Activated T-cell treated with anti-CD3 and anti-CD28 coated beads for 4 hours (primary cell): ENCODE data around the gene PVALEF.
"Not testable (repeated sequence)": the region's sequence is repeated elsewhere in the genome, so short reads cannot be mapped to it uniquely, and the experiment has no call there.

Experiments used
- DNase-seq: peaks from one replicate; pipeline ENCODE4 v3.0.0-alpha.2; 2020

PVALEF gene

DNA sequence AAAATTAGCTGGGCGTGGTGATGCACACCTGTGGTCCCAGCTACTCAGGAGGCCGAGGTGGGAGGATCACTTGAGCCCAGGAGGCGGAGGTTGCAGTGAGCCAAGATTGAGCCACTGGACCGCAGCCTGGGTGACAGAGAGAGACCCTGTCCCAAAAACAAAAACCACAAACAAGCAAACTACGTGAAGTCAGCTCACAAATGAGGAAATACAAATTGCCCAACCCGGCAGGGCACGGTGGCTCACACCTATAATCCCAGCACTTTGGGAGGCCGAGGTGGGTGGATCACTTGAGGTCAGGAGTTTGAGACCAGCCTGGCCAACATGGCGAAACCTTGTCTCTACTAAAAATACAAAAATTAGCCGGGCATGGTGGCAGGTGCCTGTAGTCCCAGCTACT lies 19.1 kb upstream of the PVALEF start:
- DNase-seq, result not testable (repeated sequence)

DNA sequence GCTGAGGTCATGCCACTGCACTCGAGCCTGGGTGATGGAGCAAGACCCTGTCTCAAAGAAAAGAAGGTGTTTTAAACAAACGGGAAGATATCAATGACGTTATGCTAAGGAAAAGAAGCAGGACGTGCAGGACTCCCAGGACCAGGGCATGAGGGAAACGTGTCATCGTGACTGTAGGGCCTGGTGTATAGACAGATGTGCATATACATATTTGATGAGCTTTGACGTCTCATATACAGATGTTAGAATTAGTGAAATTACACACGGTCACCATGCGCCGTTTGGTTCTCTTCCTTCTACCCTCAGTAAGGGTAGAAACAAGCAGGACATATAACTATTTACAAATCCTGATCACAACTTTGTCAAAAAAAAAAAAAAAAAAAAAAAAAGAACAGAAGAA lies 17.6 kb upstream of the PVALEF start:
- DNase-seq, result no peak

DNA sequence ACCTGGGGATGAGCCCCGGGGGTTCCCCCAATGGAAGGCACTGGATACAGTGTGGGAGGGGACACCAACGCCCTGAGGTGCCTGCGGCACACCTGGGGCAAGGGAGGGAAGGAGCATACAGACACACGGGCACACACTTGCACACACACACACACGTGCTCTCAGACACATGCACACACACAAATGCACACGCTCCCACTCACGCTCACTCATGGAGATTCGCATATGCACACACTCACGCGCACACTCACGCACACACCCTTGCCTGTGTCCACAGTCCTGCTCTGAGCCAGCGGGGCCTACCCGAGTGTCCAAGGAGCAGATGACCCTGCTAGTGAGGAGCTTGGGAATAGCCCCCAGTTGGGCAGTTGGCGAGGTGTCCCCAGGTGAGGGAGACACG lies 16.7 kb upstream of the PVALEF start:
- DNase-seq, result no peak

DNA sequence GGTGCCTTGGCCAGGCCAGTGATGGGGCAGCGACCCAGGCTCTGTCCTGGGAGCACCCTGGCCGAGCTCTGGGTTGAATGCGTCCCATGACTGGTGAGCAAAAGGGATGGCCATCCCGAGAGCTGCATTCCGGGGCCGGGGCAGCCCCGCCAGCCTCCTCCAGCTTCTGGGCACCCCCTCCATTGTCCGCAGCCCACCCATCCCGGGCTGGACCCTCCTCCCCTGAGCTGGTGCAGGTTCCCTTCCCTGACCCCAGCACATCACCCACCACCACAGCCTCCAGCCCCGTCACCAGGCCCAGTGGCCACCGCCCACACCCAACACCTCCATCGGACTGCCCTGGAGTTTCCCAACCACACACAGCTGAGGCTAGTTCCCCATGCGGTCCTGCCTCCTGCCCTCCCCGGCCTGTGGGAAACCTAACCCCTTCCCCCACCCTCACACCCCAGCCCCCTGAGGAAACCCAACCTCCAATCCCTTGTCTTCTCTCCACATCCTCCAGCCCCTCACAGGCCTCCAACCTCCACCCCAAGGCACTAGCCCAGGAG lies 16.2 kb upstream of the PVALEF start:
- no peak for DNase-seq

DNA sequence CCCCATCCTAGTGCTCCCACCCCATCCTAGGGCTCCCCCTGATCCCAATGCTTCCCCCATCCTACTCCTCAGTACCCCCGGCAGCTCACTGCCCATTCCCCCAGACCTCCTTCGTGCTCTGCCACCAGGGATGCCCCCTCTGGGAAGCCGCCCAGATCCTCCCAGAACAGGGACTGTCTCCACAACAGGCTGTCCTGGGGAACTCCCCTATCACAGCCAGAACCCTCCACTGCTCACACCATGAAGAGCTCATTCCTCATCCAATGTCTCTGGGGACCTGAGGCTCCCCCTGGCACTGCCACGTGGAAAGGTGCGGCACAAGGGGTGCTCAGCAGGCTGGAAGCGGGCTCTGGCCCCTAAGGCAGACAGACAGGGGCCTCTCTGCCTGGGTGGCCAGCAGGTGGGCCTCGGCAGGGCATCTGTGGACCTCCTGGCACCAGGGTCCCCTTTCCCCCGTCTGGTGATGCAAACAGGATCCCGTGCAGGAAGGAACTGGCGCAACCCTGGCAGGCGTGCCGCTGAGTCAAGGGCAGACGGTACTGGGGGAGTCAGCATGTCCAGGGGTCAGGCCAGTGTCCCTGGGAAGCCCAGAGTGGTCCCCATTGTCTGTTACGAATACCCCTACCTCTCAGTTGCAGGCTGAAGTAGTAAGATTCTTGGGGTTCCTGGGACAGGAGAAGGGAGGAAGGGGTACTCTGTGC lies 14.8 kb upstream of the PVALEF start:
- no peak for DNase-seq

DNA sequence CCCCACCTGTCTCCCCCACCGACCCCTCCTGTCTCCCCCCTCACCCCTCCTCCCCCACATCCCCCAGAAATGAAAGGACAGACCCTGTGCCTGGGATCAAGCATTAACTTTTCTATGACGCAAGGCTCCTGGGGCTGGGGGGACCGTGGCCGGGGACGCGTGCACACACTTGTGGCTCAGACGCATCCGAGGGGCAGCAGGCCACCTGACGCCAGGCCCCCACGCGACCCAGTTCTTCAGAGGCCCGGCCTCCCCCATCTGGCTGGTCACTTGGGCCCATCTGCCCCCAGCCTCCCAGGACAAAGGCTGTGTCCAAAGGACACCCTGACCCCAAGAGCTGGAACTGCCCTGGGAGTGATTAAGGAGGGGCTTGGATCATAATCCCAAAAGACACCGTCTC lies 14.0 kb upstream of the PVALEF start:
- no peak for DNase-seq

DNA sequence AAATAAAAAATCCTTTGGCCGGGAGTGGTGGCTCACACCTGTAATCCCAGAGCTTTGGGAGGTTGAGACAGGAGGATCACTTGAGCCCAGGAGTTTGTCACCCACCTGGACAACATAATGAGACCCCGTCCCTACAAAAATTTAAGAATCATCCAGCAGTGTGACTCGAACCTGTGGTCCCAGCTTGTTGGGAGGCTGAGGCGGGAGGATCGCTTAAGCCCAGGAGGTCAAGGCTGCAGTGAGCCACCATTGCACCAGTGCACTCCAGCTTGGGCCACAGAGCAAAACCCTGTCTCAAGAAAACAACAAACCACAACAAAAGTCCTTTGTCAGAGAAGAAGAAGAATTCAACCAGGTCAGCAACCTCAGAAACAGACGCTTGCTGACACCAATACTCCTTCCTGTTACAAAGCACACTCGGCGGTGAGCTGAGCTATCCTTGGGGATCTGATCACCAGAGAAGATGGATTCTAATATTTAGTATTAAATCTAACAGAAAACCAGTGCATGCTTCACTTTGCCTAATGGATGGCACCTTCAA lies 12.9 kb upstream of the PVALEF start:
- DNase-seq, result no peak

DNA sequence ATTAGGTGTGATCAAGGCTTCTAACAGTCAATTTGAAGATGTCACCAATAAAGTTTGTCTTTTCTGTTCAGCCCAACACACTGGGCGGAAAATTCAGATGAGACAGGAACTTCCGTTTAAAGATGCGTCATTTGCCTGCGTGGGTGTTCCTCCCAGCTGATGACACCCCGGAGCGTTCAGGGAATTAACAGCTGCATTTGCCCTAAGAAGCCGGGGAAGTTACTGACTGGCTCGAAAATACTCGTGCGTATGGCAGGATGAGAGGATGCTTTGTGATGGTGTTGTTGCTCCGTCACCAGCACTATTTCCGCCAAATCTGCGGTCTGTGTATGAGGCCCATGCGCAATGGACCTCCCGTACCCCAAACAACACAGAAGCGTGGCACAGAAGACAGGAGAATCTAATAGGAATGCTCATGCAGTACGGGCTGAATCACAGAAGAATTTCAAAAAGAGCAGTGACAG lies 11.9 kb upstream of the PVALEF start:
- no peak for DNase-seq

DNA sequence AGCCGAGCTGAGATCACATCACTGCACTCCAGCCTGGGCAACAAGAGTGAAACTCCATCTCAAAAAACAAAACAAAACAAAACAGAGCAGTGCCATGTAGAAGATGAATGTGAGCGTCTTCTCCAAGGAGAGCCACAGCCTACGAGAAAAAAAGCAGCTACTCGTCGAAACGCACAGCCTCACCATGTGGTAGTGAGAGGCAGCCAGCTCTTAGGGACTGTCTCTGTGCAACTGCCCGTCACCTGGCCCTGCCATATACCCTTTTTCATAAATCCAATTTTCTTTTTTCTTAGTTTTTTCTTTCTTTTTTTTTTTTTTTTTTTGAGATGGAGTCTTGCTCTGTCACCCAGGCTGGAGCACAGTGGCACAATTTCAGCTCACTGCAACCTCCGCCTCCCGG lies 11.3 kb upstream of the PVALEF start:
- DNase-seq, result not testable (repeated sequence)

DNA sequence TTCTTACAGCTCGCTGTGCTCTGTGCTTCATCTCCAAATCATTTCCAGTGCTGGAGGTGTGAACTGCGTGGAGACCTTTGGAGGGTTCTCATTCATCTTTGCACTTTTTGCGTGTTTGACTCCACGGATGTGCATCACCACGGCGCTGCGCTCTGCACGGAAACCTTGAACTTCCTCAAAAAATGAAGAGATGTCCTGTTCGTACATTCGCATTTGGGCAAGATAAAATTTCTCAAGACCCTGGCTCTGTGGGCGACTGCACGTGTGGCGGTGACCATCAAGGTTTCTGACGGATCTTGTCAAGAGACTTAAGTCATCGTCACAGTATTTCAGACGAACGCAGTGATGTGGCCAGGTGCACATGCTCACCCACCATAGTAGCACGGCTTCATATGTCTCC lies 10.3 kb upstream of the PVALEF start:
- no peak for DNase-seq

DNA sequence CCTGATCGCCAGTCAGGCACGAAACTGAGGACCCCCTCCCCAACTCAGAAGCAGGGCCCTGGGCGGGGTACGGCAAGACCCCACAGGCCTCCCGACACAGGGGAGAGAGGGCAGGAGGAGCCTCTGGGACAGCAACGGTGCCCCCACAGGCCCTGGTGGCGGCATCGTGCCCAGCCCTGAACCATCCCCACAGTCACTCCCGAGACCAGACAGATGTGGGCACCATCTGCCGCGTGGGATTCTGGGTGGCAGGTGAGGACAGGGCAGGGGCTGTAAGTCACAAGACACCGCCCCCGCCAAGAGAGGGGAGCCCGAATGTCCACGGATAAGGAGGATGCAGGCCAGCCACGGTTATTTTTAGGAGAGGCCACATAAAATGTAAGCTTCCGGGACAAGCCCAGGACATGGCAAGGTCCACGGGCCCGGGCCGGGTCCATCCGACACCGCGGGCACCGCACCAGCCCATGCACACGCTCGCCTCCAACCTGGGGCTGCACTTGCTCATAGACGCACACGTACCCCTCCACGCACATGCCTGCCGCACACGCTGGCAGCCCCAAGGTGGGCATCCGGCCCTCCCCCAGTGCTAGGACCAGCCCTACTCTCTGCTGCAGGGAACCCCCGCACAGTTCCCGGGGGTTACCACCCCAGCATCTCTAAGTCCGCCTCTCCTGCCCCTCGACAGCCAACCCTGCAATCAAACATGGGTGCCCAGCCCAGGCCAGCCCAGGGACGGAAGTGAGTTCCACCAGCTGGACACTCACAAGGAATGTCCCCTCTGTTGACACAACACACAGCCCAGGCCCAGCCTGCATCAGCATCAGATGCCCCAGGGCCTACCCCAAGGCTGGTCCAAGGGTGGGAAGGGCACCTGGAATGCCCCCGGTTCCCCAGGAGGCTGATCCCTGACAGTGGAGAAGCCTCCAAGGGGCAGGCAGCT lies 8.2 kb upstream of the PVALEF start:
- DNase-seq, result no peak

DNA sequence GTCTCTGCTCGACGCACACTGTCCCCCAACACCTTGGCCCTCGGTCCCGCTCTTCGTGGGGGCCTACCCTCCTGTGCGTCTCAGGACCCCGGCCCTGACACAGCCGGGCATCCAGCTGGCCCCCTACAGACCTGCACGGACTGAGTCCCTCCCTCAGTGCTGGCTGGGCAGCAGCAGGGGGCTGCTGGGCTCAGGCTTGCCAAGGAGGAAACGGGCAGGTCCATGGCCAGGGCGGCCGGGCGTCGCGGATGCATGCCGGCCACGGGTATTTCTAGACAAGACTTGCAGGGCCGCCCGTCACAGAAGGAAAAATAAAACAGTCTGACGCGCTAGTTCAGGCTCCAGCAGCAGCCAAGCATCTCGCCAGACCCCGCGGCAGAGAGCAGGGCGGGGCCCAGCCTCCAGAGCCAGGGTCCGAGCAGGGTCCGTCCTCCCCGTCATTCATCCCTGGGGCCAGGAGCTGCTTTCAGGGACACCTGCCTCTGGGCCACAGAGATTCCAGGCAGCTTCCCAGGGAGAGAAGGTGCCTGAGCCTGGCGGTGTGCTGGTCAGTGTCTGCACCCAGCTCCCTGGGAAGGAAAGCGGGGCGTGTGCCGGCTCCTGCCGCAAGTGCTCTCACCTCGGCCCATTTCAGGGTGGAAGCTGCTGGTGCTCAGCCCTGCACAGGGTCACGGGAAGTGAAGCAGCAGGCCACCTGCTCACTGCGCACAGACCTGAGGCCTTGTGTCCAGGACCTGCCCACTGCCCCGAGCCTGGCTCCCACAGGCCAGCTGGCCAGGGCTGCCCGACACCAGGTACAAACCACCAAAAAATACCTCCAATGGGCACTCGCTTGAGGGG lies 7.2 kb upstream of the PVALEF start:
- DNase-seq, result no peak

DNA sequence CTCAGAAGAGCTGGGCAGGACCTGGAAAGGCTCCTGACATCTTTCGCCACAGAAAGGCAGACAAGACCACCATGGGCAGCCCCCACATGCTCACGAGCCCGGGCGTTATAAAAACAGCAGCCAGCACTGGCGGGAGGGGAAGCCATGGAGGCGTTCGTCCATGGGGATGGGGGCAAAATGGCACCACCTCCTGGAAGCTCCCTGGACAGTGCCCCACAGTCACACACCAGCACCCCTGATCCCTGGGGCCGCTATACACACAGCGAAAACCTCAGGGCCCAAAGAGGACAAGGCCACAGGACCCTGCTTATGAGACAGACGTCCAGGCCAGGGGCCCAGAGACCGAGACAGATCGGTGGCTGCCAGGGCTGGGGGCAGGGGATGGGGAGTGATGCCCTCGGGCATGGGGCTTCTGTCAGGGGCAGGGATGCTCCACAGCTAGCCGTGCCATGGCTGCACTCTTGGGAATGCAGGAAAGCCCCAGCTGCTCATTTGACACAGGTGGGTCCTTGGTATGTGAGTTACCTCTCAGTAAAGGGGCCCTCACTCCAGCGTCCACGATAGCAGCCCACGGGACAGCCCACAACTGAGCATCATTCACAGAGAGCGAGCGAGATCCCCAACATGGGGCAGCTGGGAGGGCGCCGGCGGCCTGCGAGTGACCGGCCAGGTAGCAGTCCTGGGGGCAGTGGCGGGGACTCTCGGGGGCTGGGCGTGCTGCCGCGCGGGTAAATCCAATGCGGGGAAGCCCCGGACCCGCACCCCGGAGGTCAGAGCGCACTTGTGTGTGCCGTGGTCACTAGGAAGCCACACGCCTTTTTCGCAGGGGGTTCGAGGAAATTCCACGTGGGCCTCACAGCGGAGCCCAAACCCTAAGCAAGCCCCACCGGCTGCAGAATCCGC lies 6.4 kb upstream of the PVALEF start:
- DNase-seq, result no peak

DNA sequence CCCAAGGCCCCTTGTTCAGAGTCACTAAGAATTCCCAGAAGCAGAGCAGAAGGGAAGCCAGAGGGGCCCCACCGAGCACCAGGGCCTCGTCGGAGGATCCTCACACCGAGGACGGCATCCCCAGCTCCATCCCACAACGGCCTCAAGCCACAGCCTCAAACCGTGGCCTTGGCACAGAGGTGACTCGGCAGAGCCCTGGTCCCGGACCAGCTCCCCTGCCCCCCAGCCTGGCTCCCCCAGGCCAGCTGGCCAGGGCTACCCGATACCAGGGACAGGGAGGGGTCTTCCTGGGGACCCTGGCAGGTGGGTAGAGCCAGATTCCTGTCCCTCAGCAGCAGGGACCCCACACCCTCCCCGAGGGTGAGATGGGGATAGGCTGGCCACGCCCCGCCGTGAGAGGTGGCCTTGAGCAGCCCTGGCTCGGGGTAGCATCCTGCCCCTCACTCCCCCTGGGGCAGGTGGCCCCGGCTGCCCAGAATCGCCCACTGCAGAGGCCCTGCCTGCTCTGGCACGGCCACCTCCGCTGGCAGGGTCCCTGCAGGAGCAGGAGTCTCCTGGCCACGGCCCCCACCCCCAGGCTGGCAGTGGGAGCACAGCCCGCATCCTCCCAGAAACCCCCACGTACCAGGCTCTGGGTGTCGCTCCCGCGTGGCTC lies 5.6 kb upstream of the PVALEF start:
- no peak for DNase-seq

DNA sequence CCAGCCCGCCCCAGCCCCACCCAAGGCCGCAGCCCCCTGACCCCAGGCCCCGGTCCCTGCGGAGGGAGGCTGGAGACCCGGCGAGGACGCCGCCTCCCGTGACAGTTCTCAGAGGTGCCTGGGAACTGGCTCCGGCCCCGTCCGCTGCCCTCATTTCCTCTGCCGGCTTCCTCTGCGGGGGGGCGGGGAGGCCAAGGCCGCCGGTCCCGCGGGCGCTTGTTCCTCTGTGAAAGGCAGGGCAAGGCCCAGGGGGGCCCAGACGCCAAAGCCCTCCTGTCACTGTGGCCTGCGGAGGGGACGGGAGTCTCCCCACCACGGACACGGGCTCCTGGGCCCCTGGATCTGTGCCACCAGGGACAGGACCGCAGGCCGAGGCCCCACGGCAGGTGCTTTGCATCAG lies 5.0 kb upstream of the PVALEF start:
- no peak for DNase-seq

DNA sequence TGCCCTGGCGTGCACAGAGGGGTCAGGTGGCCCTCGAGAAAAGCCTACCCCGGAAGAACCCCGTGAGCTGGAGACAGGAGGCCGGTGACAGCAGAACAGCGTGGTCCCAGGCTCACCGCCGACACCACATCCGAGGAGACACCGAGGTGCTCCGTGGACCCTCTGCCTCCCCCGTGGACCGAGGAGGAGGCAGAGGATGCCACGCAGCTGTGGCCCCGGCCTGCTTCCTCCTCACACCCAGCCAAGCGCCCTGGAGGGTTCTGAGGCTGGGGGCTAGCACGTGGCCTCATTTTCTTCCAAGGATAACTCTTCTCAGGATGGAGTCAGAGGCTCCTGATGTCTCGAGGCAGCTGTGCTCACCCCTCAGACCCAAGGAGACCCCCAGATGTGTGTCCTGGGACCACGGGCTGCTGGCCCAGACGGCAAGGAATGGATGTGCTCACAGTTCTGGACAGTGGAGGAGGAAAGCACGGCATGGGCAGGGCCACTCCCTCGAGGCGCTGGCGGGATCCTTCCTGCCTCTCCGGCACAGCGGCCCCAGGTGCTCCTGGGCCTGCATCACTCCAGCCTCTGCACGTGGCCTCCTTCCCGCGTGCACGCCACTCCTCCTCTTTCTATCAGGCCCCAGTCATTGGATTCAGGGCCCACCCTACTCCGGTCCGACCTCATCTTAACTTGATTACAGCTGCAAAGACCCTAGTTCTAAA lies 4.4 kb upstream of the PVALEF start:
- DNase-seq, result no peak

DNA sequence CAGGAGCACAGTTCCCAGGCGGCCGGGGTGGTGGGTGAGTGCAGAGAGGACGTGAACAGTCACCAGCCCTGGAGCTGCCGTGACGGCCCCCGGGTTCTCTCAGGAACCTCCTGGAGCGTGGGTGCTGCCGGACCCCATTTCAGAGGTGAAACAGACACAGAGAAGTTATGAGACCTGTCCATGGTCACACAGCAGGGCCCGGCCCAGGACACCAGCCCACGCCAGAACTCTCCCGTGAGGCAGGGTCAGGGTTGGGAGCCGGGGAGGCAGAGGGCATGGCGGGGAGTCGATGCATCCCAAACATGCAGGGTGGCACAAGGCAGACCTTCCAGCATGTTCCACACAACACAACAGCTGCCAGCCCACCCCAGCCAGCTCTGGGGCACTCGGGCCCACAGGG lies 3.8 kb upstream of the PVALEF start:
- DNase-seq, result no peak

DNA sequence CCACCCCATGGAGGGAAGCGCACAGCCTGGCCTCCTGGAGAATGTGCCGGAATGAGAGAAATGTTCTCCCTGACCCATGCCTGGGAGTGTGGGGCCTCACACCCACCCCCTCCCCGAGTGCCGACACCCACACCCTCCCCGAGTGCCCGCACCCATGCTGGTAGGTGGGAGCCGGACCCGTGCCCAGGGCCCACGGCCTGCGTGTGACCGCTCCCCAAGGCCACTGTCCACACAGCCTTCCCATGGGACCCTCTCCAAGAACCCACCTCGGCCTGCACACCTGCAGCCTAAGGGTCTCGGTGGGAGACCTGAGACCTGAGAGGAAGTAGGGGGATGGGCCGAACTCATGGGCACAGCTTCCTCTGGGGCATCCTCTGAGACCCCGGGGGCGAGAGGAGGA lies 3.3 kb upstream of the PVALEF start:
- no peak for DNase-seq

DNA sequence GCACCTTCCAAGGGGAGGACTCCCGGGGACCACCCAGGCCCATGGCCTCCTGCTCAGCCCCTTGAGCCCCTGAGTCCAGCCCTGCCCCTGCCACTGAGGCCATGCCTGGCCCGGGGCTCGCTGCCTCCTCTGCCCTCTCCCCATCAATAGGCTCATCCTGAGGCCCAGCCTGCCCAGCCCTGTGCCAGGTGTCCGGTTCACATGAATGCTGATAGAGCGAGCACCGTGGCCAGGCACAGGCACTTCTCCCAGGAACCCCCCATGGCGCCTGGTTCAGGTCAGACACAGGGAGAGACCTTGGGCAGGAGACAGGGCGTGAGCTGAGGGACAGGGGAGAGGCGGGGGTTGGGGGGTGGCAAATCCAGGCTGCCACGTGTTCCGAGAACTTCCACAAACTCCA lies 2.8 kb upstream of the PVALEF start:
- DNase-seq, result no peak

DNA sequence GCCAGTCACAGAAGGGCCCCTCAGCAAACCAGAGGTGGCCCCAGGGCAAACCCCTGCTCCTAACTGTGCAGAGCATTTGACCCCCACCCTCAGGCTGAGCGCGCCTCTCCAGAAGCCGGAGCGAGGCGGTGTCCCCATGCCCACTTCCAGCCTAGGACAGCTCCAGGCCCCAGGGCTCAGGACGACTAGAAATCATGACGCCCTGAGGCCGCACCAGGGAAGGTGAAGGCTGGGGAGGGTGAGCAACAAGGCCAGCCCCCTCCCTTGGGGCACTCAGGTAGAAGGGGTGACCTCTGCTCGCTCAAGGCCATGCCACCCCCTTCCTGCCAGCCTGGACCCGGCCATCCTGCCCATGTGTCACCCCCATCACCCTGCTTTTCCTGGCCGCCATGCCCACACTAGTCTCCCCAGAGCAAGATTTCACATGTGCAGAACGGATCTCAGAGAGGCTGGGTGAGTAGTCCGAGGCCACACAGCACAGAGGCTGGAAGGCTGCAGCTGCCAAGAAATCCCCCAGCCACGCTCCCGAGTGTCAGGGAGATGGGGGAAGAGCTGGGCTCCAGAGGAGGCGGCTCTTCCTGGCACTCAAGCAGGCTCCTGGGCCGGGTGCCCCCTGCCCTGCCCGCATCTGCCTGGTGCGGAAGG lies 2.1 kb upstream of the PVALEF start:
- no peak for DNase-seq
